Measurements from ENCODE around the gene PARN. TPM values are rescaled to one million over a fixed set of nuclear protein-coding genes. Genes with fewer than 3 reads are reported as not detected.

The PARN gene
- total RNA-seq, 1 donor from 2014 or later, result 19.9 TPM

- peak; percentile 60 for DNase-seq (ENCODE audit: low read depth, low spot score)
Observed at GRCh38 chr16:14529010-14529669, 100.9 kb downstream of the PARN start.

GRCh38 chr16:14528306-14528705 is 101.8 kb downstream of the PARN start:
- no peak for DNase-seq (ENCODE audit: low read depth, low spot score)

GRCh38 chr16:14527411-14528044 is 102.5 kb downstream of the PARN start:
- no peak for DNase-seq (ENCODE audit: low read depth, low spot score)

GRCh38 chr16:14525596-14525995 is 104.5 kb downstream of the PARN start:
- DNase-seq (ENCODE audit: low read depth, low spot score), result no peak

- DNase-seq (ENCODE audit: low read depth, low spot score), result no peak
Observed at GRCh38 chr16:14524979-14525378, 105.1 kb downstream of the PARN start.

GRCh38 chr16:14523632-14524031 is 106.4 kb downstream of the PARN start:
- DNase-seq (ENCODE audit: low read depth, low spot score), result no peak

GRCh38 chr16:14522671-14523070 is 107.4 kb downstream of the PARN start:
- DNase-seq (ENCODE audit: low read depth, low spot score), result no peak

- no peak for DNase-seq (ENCODE audit: low read depth, low spot score)
Observed at GRCh38 chr16:14520753-14521152, 109.3 kb downstream of the PARN start.

- DNase-seq (ENCODE audit: low read depth, low spot score), result no peak
Observed at GRCh38 chr16:14514967-14515366, 115.1 kb downstream of the PARN start.

- no peak for DNase-seq (ENCODE audit: low read depth, low spot score)
Observed at GRCh38 chr16:14513389-14514107, 116.5 kb downstream of the PARN start.

- DNase-seq (ENCODE audit: low read depth, low spot score), result no peak
Observed at GRCh38 chr16:14511800-14512135, 118.3 kb downstream of the PARN start.

- DNase-seq (ENCODE audit: low read depth, low spot score), result no peak
Observed at GRCh38 chr16:14510939-14511799, 118.9 kb downstream of the PARN start.

GRCh38 chr16:14510581-14510938 is 119.5 kb downstream of the PARN start:
- DNase-seq (ENCODE audit: low read depth, low spot score), result no peak

- no peak for DNase-seq (ENCODE audit: low read depth, low spot score)
Observed at GRCh38 chr16:14509675-14510132, 120.4 kb downstream of the PARN start.

GRCh38 chr16:14509055-14509454 is 121.0 kb downstream of the PARN start:
- no peak for DNase-seq (ENCODE audit: low read depth, low spot score)

GRCh38 chr16:14505846-14506245 is 124.2 kb downstream of the PARN start:
- no peak for DNase-seq (ENCODE audit: low read depth, low spot score)

- no peak for DNase-seq (ENCODE audit: low read depth, low spot score)
Observed at GRCh38 chr16:14502932-14503741, 126.9 kb downstream of the PARN start.

- DNase-seq (ENCODE audit: low read depth, low spot score), result no peak
Observed at GRCh38 chr16:14502256-14502875, 127.7 kb downstream of the PARN start.

GRCh38 chr16:14501331-14502255 is 128.5 kb downstream of the PARN start:
- DNase-seq (ENCODE audit: low read depth, low spot score), result peak; percentile 47
